Neural cell (in vitro differentiated cells): ENCODE data around the gene OPRL1.

Source experiments
- EP300 ChIP-seq: fragments of 450-650 bp; conservative IDR thresholded peaks from 2 replicates; pipeline ENCODE4 v1.6.1; 2014; ENCODE audit warnings: antibody characterized with exemption, mild to moderate bottlenecking, moderate library complexity; ENCODE audit not compliant: poor library complexity, severe bottlenecking
- EZH2 ChIP-seq: fragments of 200-600, 300-800 bp; shearing (Covaris generic), sonication (generic); IDR thresholded peaks from 2 replicates; pipeline ENCODE4 v1.6.1; 2014; ENCODE audit warnings: antibody characterized with exemption, low read length, borderline replicate concordance, mild to moderate bottlenecking; ENCODE audit not compliant: insufficient read depth, poor library complexity, severe bottlenecking
- MXI1 ChIP-seq: fragments of 450-650 bp; conservative IDR thresholded peaks from 2 replicates; pipeline ENCODE4 v1.6.1; 2014; ENCODE audit warnings: antibody characterized with exemption, mild to moderate bottlenecking; ENCODE audit not compliant: poor library complexity, severe bottlenecking
- POLR2AphosphoS5 ChIP-seq: IDR thresholded peaks from 2 replicates; pipeline ENCODE4 v1.6.1; 2012
- RAD21 ChIP-seq: fragments of 450-650 bp; conservative IDR thresholded peaks from 2 replicates; pipeline ENCODE4 v1.6.1; 2014; ENCODE audit warnings: antibody characterized with exemption, mild to moderate bottlenecking, moderate library complexity
- SMC3 ChIP-seq: fragments of 450-650 bp; conservative IDR thresholded peaks from 2 replicates; pipeline ENCODE4 v1.6.1; 2014; ENCODE audit warnings: antibody characterized with exemption, mild to moderate bottlenecking, moderate library complexity; ENCODE audit not compliant: poor library complexity
- TF ChIP-seq, protein P1 (sequence below): IDR thresholded peaks from 2 replicates; pipeline ENCODE4 v1.6.1; 2012; ENCODE audit warnings: borderline replicate concordance
- TF ChIP-seq, protein P2 (sequence below): fragments of 450-650 bp; IDR thresholded peaks from 2 replicates; pipeline ENCODE4 v1.5.1; 2014; ENCODE audit warnings: antibody characterized with exemption, mild to moderate bottlenecking, moderate library complexity; ENCODE audit not compliant: poor library complexity, severe bottlenecking

DNA sequence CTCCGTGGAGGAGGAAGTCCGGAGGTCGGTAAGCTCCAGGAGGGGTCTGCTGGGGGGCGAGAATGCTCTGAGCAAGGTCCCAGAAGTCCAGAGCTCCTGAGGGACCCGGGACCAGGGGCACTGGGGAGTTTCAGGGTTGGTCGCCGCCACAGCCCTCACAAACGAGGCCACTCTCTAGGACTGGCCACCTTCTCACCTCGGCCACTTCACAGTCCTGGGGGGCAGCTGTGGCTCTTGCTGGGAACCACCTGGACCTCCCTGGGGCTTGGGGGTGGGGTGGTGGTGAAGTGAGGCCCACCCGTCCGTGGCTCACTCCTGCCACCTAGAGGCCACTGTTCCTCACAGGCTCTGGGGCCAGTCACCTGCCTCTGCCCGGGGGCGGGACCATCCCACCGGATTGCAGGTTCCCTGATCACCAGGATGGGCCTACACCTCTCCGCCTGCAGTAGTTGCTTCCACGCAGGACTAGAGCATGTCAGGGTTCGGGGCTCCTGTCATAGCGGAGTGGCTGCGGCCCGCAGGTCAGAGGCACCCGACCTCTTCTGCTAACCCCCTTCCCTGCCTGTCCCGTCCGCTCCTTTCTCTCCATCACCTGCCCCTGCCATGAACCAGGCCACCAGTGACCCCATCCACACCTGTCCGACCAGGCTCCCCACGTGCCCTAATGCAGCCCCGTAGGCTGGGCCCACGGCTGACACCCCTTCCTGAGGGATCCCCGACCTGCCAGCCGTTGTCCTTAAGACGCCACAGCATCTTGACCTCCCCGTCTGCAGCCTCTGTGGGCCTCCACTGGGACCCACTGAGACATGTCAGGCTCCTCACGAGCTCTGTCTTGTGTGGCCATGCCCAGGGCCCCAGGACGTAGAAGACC lies 22.0 kb upstream of the OPRL1 start:
- TF ChIP-seq, protein P1, sequence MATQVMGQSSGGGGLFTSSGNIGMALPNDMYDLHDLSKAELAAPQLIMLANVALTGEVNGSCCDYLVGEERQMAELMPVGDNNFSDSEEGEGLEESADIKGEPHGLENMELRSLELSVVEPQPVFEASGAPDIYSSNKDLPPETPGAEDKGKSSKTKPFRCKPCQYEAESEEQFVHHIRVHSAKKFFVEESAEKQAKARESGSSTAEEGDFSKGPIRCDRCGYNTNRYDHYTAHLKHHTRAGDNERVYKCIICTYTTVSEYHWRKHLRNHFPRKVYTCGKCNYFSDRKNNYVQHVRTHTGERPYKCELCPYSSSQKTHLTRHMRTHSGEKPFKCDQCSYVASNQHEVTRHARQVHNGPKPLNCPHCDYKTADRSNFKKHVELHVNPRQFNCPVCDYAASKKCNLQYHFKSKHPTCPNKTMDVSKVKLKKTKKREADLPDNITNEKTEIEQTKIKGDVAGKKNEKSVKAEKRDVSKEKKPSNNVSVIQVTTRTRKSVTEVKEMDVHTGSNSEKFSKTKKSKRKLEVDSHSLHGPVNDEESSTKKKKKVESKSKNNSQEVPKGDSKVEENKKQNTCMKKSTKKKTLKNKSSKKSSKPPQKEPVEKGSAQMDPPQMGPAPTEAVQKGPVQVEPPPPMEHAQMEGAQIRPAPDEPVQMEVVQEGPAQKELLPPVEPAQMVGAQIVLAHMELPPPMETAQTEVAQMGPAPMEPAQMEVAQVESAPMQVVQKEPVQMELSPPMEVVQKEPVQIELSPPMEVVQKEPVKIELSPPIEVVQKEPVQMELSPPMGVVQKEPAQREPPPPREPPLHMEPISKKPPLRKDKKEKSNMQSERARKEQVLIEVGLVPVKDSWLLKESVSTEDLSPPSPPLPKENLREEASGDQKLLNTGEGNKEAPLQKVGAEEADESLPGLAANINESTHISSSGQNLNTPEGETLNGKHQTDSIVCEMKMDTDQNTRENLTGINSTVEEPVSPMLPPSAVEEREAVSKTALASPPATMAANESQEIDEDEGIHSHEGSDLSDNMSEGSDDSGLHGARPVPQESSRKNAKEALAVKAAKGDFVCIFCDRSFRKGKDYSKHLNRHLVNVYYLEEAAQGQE = no peak
- TF ChIP-seq, protein P2, sequence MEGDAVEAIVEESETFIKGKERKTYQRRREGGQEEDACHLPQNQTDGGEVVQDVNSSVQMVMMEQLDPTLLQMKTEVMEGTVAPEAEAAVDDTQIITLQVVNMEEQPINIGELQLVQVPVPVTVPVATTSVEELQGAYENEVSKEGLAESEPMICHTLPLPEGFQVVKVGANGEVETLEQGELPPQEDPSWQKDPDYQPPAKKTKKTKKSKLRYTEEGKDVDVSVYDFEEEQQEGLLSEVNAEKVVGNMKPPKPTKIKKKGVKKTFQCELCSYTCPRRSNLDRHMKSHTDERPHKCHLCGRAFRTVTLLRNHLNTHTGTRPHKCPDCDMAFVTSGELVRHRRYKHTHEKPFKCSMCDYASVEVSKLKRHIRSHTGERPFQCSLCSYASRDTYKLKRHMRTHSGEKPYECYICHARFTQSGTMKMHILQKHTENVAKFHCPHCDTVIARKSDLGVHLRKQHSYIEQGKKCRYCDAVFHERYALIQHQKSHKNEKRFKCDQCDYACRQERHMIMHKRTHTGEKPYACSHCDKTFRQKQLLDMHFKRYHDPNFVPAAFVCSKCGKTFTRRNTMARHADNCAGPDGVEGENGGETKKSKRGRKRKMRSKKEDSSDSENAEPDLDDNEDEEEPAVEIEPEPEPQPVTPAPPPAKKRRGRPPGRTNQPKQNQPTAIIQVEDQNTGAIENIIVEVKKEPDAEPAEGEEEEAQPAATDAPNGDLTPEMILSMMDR = peak; percentile 70
- TF ChIP-seq EP300 (no peak), EZH2 (no peak), POLR2AphosphoS5 (no peak), SMC3 (peak; percentile 26), MXI1 (no peak), RAD21 (peak; percentile 43)
